HG03280 (cell line): ENCODE data around the gene TIPIN.
"Not testable (repeated sequence)": the region's sequence is repeated elsewhere in the genome, so short reads cannot be mapped to it uniquely, and the experiment has no call there.

ENCODE experiments used
- ATAC-seq: cut with Tn5 transposase; IDR thresholded peaks from one replicate; pipeline ENCODE4 v1.9.1; 2021; ENCODE audit warnings: mild to moderate bottlenecking, moderate library complexity; ENCODE audit not compliant: unreplicated experiment

The TIPIN gene

GRCh38 chr15:66304425-66304824, 52.1 kb downstream of the TIPIN start:
- ATAC-seq, result not testable (repeated sequence)

- no peak for ATAC-seq
These were observed 53.8 kb downstream of the TIPIN start for GRCh38 chr15:66302489-66303278.

GRCh38 chr15:66298803-66299251, 57.7 kb downstream of the TIPIN start:
- no peak for ATAC-seq

GRCh38 chr15:66296186-66296585, 60.3 kb downstream of the TIPIN start:
- no peak for ATAC-seq

- no peak for ATAC-seq
These were observed 61.6 kb downstream of the TIPIN start for GRCh38 chr15:66294932-66295235.

GRCh38 chr15:66294157-66294931, 62.1 kb downstream of the TIPIN start:
- peak; percentile 19 for ATAC-seq

GRCh38 chr15:66293419-66294156, 62.9 kb downstream of the TIPIN start, which contains the start of gene DIS3L:
DIS3L (plus strand) TSS chr15:66293568; CDS start chr15:66293597, 29 bp downstream.
- ATAC-seq, result peak; percentile 69

GRCh38 chr15:66292571-66293418, 63.7 kb downstream of the TIPIN start:
- ATAC-seq, result no peak

- no peak for ATAC-seq
These were observed 64.5 kb downstream of the TIPIN start for GRCh38 chr15:66291816-66292570.

GRCh38 chr15:66290518-66290917, 66.0 kb downstream of the TIPIN start:
- ATAC-seq, result no peak

GRCh38 chr15:66290007-66290406, 66.5 kb downstream of the TIPIN start:
- ATAC-seq, result no peak

- ATAC-seq, result no peak
These were observed 67.8 kb downstream of the TIPIN start for GRCh38 chr15:66288551-66289185.

GRCh38 chr15:66288093-66288492, 68.4 kb downstream of the TIPIN start:
- no peak for ATAC-seq

- no peak for ATAC-seq
These were observed 68.9 kb downstream of the TIPIN start for GRCh38 chr15:66287461-66288057.
